HCT116 (cell line): ENCODE results near the gene TYW1B.
"Not testable (repeated sequence)": the region's sequence is repeated elsewhere in the genome, so short reads cannot be mapped to it uniquely, and the experiment has no call there.

Source experiments
- ELF1 ChIP-seq: IDR thresholded peaks from 2 replicates; pipeline ENCODE4 v1.6.1; 2012; ENCODE audit warnings: low read depth, borderline replicate concordance
- EZH2 ChIP-seq: fragments of 200-600 bp; sonication (generic); IDR thresholded peaks from 2 replicates; pipeline ENCODE4 v1.6.1; 2017; ENCODE audit warnings: antibody characterized with exemption, mixed run types
- EZH2phosphoT487 ChIP-seq: fragments of 200-600 bp; IDR thresholded peaks from 2 replicates; pipeline ENCODE4 v1.6.1; 2018; ENCODE audit warnings: antibody characterized with exemption, borderline replicate concordance
- JUND ChIP-seq: IDR thresholded peaks from 2 replicates; pipeline ENCODE4 v1.6.1; 2012
- POLR2A ChIP-seq: IDR thresholded peaks from 2 replicates; pipeline ENCODE4 v1.7.0; 2011; ENCODE audit warnings: borderline replicate concordance; ENCODE audit not compliant: insufficient read depth, insufficient read length; ENCODE audit errors: extremely low read depth
- POLR2AphosphoS5 ChIP-seq: IDR thresholded peaks from 2 replicates; pipeline ENCODE4 v1.6.1; 2011; ENCODE audit warnings: mild to moderate bottlenecking, low read depth, low read length, moderate library complexity
- RAD21 ChIP-seq: IDR thresholded peaks from 2 replicates; pipeline ENCODE4 v1.6.1; 2012; ENCODE audit warnings: low read depth, mild to moderate bottlenecking
- ZNF274 ChIP-seq: fragments of 200-500 bp; sonication (Bioruptor generic); IDR thresholded peaks from 2 replicates; pipeline ENCODE4 v1.6.1; 2014; ENCODE audit warnings: mild to moderate bottlenecking, low read depth, low read length, inconsistent platforms
- TF ChIP-seq, protein P1 (sequence below), 3 experiments: fragments of 200-600 bp in 1 of 3; sonication (generic) in 1 of 3; IDR thresholded peaks in 2 of 3; conservative IDR thresholded peaks in 1 of 3; 2 replicates each; pipeline ENCODE4 v1.5.1; 2012 to 2017; ENCODE audit warnings: low read depth in 2 of 3, low read length in 2 of 3, antibody characterized with exemption in 1 of 3, borderline replicate concordance in 1 of 3, control low read depth in 1 of 3, mild to moderate bottlenecking in 1 of 3, mixed read lengths in 1 of 3, mixed run types in 1 of 3, moderate library complexity in 1 of 3; ENCODE audit not compliant: insufficient read depth in 1 of 3
- TF ChIP-seq, protein P2 (sequence below): IDR thresholded peaks from 2 replicates; pipeline ENCODE4 v1.6.1; 2012; ENCODE audit warnings: low read depth

DNA sequence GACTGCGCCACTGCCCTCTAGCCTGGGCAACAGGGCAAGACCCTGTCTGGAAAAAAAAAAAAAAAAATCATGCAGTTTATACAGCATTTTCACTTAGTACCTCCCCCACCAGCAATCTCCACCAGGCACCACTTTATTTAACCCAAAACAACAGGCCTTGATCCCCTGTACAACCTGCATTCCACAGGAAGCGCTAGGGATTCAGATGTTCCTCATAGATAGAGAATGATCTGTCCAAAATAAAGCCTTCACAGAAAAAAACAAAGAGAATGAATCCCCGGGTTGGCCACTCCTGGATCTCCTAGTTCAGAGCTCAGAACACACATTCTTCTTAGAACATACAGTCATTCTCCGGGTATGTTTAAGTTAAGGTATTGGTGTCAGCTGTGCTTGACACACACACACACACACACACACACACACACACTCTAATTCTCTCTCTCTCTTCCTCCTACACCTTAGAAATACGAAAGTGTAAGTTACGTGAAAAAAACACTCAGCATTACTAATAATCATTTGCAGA lies 110.7 kb downstream of the TYW1B start:
- not testable (repeated sequence) for TF ChIP-seq EZH2phosphoT487, ZNF274, POLR2A, JUND, ELF1, EZH2, RAD21, POLR2AphosphoS5
- TF ChIP-seq, protein P1, sequence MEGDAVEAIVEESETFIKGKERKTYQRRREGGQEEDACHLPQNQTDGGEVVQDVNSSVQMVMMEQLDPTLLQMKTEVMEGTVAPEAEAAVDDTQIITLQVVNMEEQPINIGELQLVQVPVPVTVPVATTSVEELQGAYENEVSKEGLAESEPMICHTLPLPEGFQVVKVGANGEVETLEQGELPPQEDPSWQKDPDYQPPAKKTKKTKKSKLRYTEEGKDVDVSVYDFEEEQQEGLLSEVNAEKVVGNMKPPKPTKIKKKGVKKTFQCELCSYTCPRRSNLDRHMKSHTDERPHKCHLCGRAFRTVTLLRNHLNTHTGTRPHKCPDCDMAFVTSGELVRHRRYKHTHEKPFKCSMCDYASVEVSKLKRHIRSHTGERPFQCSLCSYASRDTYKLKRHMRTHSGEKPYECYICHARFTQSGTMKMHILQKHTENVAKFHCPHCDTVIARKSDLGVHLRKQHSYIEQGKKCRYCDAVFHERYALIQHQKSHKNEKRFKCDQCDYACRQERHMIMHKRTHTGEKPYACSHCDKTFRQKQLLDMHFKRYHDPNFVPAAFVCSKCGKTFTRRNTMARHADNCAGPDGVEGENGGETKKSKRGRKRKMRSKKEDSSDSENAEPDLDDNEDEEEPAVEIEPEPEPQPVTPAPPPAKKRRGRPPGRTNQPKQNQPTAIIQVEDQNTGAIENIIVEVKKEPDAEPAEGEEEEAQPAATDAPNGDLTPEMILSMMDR (IDR thresholded peaks at IDR 0.05 in 2 of 3, conservative IDR thresholded peaks at IDR 0.05 in 1 of 3; ENCODE audit: borderline replicate concordance in 1 of 3, insufficient read depth in 1 of 3, low read depth in 2 of 3, low read length in 2 of 3), result not testable (repeated sequence)
- TF ChIP-seq, protein P2, sequence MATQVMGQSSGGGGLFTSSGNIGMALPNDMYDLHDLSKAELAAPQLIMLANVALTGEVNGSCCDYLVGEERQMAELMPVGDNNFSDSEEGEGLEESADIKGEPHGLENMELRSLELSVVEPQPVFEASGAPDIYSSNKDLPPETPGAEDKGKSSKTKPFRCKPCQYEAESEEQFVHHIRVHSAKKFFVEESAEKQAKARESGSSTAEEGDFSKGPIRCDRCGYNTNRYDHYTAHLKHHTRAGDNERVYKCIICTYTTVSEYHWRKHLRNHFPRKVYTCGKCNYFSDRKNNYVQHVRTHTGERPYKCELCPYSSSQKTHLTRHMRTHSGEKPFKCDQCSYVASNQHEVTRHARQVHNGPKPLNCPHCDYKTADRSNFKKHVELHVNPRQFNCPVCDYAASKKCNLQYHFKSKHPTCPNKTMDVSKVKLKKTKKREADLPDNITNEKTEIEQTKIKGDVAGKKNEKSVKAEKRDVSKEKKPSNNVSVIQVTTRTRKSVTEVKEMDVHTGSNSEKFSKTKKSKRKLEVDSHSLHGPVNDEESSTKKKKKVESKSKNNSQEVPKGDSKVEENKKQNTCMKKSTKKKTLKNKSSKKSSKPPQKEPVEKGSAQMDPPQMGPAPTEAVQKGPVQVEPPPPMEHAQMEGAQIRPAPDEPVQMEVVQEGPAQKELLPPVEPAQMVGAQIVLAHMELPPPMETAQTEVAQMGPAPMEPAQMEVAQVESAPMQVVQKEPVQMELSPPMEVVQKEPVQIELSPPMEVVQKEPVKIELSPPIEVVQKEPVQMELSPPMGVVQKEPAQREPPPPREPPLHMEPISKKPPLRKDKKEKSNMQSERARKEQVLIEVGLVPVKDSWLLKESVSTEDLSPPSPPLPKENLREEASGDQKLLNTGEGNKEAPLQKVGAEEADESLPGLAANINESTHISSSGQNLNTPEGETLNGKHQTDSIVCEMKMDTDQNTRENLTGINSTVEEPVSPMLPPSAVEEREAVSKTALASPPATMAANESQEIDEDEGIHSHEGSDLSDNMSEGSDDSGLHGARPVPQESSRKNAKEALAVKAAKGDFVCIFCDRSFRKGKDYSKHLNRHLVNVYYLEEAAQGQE, result not testable (repeated sequence)
